ENCODE measurements around the gene MOG.

The MOG gene

GRCh38 chr6:29656798-29657197, at the start of gene MOG:
TSS of gene MOG (plus strand) at chr6:29657092. CDS start at chr6:29657210, 118 bp downstream.
- DNase-seq (ENCODE audit: insufficient read length, low spot score) (no peak), FAIRE-seq (no peak)

GRCh38 chr6:29608131-29608530, 48.8 kb upstream of the MOG start:
- DNase-seq (ENCODE audit: insufficient read length, low spot score), result no peak
- FAIRE-seq, result no peak

GRCh38 chr6:29610540-29610939, 46.4 kb upstream of the MOG start:
- no peak for FAIRE-seq
- DNase-seq (ENCODE audit: insufficient read length, low spot score), result no peak

- no peak for DNase-seq (ENCODE audit: insufficient read length, low spot score)
- no peak for FAIRE-seq
Measured at GRCh38 chr6:29611426-29611825, 45.5 kb upstream of the MOG start.

- DNase-seq (ENCODE audit: insufficient read length, low spot score), result no peak
- FAIRE-seq, result no peak
Measured at GRCh38 chr6:29617782-29618554, 38.9 kb upstream of the MOG start.

- FAIRE-seq (no peak), DNase-seq (ENCODE audit: insufficient read length, low spot score) (no peak)
Measured at GRCh38 chr6:29619578-29620160, 37.2 kb upstream of the MOG start.

- no peak for FAIRE-seq
- DNase-seq (ENCODE audit: insufficient read length, low spot score), result no peak
Measured at GRCh38 chr6:29620630-29621029, 36.3 kb upstream of the MOG start.

GRCh38 chr6:29624520-29624961, 32.4 kb upstream of the MOG start:
- FAIRE-seq (no peak), DNase-seq (ENCODE audit: insufficient read length, low spot score) (no peak)

GRCh38 chr6:29625337-29625930, 31.5 kb upstream of the MOG start:
- no peak for DNase-seq (ENCODE audit: insufficient read length, low spot score)

GRCh38 chr6:29626948-29627754, 29.7 kb upstream of the MOG start:
- DNase-seq (ENCODE audit: insufficient read length, low spot score) (no peak), FAIRE-seq (no peak)

More at GRCh38 chr6:29625337-29625930, 31.5 kb upstream of the MOG start:
- FAIRE-seq, result no peak

GRCh38 chr6:29627755-29628418, 29.0 kb upstream of the MOG start:
- FAIRE-seq, result peak; percentile 33
- no peak for DNase-seq (ENCODE audit: insufficient read length, low spot score)

- DNase-seq (ENCODE audit: insufficient read length, low spot score) (peak; percentile 62), FAIRE-seq (peak; percentile 33)
Measured at GRCh38 chr6:29628419-29629281, 28.2 kb upstream of the MOG start.

GRCh38 chr6:29629571-29629970, 27.3 kb upstream of the MOG start:
- DNase-seq (ENCODE audit: insufficient read length, low spot score), result no peak
- FAIRE-seq, result no peak

- DNase-seq (ENCODE audit: insufficient read length, low spot score), result no peak
- FAIRE-seq, result no peak
Measured at GRCh38 chr6:29630315-29630714, 26.6 kb upstream of the MOG start.

- DNase-seq (ENCODE audit: insufficient read length, low spot score) (no peak), FAIRE-seq (no peak)
Measured at GRCh38 chr6:29631209-29631810, 25.6 kb upstream of the MOG start.

- FAIRE-seq, result no peak
Measured at GRCh38 chr6:29631860-29632731, 24.8 kb upstream of the MOG start.

GRCh38 chr6:29632789-29633533, 23.9 kb upstream of the MOG start, which contains the start of gene GABBR1:
TSS of gene GABBR1 (minus strand) at chr6:29633183. CDS start at chr6:29632385, 798 bp downstream.
- FAIRE-seq (peak; percentile 42), DNase-seq (ENCODE audit: insufficient read length, low spot score) (peak; percentile 66)

More at GRCh38 chr6:29631860-29632731, 24.8 kb upstream of the MOG start:
- no peak for DNase-seq (ENCODE audit: insufficient read length, low spot score)

All from GM19239 (cell line).